Gastrocnemius medialis (tissue), 4 donors: ENCODE data around the gene RPL13.

ENCODE experiments used
- CTCF ChIP-seq, 5 experiments: fragments of 450-650 bp in 3 of 5; fragments of 200-600 bp in 2 of 5; sonication (generic) in 2 of 5; IDR thresholded peaks in 4 of 5; conservative IDR thresholded peaks in 1 of 5; 1 replicate in 4 of 5; 2 replicates in 1 of 5; pipeline ENCODE4 v1.5.1; 2016 to 2019; ENCODE audit warnings: antibody characterized with exemption in 5 of 5, mild to moderate bottlenecking in 3 of 5, moderate library complexity in 3 of 5
- POLR2A ChIP-seq, 2 donors: fragments of 450-650 bp; IDR thresholded peaks; one replicate each; pipeline ENCODE4 v1.6.1; 2017; ENCODE audit warnings: antibody characterized with exemption in 2 of 2, mild to moderate bottlenecking in 2 of 2, moderate library complexity in 2 of 2

- no peak for TF ChIP-seq CTCF (IDR thresholded peaks at IDR 0.05 in 4 of 5, conservative IDR thresholded peaks at IDR 0.05 in 1 of 5)
- no peak for TF ChIP-seq POLR2A (IDR thresholded peaks at IDR 0.05)
Measured at GRCh38 chr16:89598199-89598598, 37.7 kb downstream of the RPL13 start.
